M059J (cell line): ENCODE measurements around the gene MAML1. TPM values are rescaled to one million over a fixed set of nuclear protein-coding genes. Genes with fewer than 3 reads are reported as not detected.

Experiments
- DNase-seq: peaks from one replicate; pipeline ENCODE4 v3.0.0-alpha.2; 2012; ENCODE audit warnings: low read depth
- total RNA-seq: library from RNA; depleted of rRNA; stranded (reverse); fragments of >200 nt; shearing (Covaris generic); gene quantifications from 2 replicates; pipeline ENCODE4 v1.2.3, GENCODE V29; 2014

MAML1 gene
- total RNA-seq, 1 experiment from 2014 or later: 17.2 TPM

DNA sequence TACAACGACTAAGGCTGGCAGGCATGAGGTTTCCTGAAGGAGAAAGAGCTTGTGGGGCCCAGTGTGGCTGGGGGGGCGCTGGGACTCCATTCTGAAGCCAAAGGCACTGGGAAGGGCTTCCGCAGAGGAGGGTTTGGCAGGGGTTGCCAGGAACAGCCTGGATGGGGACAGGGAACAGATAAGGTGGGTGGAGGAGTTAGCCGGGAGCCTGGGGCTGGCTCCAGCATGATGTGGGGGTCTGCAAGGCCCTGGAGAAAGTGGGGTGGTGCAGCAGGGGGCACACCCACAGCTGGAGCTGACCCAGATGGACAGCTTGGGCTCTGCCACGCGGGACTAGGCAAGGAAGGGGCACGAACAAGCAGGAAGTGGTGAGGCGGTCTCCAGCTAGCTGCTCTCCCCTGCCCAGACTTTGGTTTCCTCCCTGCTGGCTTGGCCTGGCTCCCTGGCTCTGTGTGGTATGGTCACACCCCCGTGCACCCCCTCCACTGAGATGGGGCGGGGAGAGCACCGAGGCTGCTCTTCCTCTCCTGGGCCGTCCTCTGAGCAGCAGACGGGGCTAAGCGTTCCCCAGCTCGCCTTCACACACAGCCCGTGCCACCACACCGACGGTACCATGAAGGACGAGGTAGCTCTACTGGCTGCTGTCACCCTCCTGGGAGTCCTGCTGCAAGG, 61.0 kb downstream of the MAML1 start, which contains the start of gene LTC4S:
Gene LTC4S, plus strand, starts transcription at position 519 of the 672 bp plus-strand sequence. Its CDS starts 95 bp downstream, at position 614.
- DNase-seq: peak; percentile 22

DNA sequence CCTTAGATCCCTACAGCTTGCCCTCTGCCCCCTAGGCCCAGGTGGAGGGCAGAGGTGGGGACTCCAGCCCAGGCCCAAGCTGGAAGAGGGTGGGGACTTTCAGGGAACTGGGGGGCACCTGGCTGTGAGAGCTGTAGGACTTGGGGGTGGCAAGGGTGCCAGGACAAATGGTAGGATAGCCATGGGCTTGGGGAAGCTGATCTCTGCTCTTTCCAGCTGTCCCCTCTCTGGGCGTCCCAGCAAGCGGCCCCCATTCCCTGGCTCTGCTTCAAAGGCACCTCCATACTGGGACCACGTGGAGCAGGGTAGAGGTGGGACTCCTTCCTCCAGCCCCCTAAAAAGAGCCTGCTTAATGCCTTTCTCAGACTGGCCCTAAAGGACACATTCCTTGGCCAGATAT, 61.5 kb downstream of the MAML1 start:
- no peak for DNase-seq

DNA sequence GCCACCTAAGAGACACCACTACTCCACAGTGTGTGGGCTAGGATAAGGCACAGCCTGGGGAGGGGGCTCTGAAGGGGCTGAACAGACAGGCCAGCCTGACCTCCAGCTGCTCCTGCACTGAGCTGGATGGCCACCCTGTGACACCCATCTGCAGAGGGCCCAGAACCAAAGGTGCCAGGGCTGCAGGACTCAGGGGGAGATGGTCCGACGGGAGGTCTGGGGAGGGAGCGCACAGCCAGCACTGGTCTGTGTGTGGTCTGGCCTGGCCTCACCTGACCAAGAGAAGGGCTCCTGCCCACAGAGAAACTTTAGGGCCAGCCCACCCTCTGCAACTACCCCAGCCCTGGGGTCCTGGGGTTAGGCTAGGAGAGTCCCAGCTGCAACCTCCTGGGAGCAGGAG, 62.0 kb downstream of the MAML1 start:
- no peak for DNase-seq

DNA sequence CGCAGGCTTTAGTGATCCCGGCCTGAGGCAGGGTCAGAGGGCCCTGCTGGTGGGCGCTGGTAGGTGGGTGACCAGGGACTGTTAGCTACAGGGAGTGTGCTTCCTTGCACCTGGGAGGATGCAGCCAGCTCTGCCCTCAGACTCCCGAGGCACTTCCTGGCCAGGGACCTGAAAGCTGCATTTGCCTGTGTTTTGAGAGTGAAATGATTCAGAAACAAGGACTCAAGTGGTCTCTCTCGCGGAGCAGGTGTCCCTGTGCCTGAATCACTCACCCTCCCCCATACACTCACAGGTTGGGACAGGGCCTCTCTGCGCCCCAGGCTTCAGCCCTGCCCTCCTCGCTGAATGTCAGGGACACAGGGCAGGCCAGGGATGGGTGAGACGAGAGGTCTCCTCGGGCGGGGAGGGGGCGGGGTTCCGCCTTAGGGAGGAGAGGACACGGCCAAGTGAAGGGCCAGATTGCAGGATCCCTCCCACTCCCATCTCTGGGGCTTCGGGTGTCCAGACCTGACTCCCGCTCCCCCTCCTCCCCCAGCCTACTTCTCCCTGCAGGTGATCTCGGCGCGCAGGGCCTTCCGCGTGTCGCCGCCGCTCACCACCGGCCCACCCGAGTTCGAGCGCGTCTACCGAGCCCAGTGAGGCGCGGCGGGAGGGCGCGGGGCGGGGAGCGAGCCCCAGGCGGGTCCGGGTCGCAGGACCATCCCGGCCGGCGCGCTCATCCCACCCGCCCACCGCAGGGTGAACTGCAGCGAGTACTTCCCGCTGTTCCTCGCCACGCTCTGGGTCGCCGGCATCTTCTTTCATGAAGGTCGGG, 62.6 kb downstream of the MAML1 start:
- peak; percentile 16 for DNase-seq

DNA sequence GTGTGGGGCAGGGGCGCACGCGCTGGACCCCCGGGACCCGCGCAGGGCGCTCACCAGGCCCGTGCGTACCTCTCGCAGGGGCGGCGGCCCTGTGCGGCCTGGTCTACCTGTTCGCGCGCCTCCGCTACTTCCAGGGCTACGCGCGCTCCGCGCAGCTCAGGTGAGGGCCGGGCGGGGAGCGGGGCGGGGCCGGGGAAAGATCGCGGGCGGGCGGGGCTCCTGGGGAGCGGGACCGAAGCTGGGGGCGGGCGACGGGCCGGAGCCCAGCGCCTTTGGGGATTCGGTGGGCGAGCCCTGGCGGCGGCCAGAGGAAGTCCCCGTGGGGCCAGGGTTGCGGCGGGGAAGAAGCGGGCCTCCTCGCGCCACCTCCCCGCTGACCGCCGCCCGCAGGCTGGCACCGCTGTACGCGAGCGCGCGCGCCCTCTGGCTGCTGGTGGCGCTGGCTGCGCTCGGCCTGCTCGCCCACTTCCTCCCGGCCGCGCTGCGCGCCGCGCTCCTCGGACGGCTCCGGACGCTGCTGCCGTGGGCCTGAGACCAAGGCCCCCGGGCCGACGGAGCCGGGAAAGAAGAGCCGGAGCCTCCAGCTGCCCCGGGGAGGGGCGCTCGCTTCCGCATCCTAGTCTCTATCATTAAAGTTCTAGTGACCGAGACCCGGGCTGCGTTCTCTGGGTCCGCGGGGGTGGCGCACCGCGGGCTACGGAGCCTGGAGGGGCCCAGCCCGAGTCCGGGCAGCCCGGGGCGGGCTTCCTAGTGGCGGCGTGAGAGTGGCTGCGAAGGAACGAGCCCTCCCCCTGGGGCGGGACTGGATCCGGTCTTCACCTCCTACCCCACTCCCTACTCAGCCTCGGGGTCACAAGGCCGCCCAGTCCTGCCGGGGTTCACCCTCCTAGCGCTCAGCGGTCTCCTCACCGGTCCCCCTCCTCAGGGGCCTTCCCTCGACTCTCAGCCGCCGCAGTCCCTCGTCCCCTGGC, 63.5 kb downstream of the MAML1 start:
- DNase-seq: peak; percentile 75

DNA sequence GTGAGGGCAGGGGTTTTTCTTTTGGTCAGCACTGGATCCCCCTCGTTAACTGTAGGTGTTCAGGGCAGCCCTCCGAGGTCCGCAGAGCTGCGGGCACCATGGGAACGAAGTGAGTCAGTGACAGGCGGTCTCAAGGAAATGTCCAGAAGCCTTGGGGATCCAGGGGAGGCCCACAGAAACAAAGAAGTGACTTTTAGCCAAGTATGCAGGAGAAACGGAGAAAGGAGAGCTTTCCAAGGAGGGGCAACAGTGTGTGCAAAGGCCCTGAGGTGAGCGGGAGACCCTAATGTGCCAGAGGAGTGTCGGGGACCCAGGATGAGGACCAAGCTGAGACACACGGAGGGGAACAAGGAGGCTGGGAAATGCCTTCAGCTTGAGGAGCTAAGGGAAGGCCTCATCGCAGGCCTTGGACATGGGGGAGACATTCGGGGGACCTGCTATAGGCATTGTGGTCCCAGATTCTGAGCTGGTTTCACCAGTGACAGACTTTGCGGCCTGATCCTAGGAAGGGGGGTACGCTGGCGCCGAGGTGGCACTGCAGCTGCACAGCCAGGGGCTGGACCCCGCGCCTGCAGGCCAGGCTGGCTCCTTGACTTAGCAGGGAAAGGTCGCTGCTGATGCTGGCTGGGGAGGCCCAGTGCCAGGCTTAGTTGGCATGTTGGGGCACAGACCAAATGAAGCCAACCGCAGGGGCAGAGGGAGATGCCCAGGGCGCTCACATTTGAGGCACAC, 64.4 kb downstream of the MAML1 start:
- DNase-seq: no peak

DNA sequence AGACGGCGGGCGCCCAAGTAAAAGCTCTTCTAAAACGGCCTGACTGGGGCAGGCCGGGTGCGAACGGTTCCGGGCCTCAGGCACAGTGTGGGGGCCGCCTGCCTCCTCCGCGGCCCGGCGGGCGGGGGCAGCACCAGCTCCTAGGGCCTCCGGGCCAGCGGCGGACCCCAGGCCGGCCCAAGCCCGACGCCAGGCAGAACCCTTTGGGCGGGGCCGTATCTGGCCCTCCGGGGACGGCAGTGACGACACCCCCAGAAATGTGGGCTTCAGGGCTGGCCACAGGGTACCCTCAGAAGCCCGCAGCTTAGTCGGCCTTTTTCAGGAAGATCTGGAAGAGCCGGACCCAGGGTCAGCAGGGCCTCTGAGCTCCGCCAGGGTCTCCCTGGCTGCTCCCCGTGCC, 65.1 kb downstream of the MAML1 start:
- no peak for DNase-seq

DNA sequence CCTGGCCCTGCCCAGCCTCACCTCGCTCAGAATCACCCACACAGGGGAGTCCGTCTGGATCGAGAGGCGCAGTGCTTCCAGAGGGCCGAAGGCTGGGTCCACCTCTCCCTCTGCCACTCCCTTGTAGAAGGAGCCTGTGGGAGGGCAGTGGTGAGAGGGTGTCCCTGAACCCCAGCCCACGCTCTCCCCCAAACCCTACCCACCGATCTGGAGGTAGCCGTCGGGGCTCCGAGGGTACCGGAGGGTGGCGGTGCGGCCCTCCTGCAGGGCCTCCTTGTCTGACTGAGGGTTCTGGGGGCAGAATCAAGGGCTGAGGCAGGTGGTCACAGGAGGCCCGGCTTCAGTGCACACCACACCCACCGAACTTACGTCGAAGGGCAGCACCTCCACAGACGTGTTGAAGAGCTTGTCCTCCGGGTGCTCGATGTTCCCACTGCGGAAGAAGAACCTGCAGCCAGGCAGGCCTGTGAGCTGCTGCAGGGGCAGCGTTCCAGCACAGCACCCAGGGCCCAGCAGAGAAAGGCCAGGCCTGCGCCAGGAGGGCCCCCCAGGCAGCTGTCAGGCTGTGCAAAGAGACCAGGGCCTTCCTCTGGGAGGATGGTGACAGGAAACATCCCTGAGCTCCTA, 65.6 kb downstream of the MAML1 start:
- no peak for DNase-seq

DNA sequence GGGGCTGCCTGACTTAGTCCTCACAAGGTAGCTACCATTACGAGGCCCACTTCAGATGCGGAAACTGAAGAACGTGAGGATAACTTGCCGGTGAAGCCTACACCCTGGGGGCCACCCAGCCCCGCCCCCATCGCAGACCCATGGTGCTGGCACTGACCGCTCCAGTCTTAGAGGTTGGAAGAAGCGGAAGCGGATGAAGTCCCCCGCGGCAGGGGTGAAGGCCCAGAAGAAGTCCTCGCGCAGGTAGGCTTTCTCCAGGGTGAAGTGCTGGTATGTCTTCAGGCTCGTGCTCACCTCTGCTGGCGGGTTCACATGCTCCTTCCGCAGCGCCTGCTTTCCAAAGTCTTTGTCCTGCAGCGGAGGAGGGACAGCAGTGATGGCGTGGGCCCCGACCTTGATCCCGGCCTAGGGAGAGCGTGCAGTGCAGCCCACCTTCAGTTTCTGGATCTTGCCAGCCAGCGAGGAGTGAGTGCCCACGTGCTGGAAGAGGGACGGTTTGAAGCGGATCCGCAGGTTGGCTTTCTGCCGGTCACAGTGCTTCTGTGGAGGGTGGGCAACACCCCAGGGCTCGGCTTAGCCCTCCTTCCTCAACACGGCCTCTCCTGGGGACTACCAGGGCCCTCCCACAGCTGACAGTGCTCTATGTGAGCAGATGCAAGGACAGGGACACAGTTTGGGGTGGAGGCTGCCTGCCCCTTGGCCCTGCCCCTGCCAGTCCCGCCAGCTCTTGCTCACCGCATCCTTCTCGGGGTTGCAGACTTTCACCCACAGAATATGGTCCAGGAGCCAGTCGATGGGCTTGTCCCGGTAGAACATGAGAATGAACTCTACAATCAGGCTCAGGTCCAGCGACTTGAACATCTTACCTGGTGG, 66.4 kb downstream of the MAML1 start:
- DNase-seq: no peak

DNA sequence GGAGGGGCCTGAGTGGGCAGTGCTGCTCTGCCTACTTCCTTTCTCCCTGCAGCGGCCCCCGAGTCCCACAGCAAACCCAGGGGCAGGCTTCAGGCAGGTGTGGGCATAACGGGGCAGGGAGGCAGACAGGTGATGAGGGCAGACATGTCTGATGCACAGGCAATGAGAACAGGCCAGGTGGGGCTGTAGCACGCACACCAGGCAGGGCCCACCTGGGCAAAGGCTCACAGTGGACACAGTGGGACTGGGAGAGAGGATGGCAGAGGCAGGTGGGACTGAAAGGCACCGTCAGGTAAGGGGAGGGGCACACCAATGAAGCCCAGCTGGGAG, 67.0 kb downstream of the MAML1 start:
- DNase-seq: no peak

DNA sequence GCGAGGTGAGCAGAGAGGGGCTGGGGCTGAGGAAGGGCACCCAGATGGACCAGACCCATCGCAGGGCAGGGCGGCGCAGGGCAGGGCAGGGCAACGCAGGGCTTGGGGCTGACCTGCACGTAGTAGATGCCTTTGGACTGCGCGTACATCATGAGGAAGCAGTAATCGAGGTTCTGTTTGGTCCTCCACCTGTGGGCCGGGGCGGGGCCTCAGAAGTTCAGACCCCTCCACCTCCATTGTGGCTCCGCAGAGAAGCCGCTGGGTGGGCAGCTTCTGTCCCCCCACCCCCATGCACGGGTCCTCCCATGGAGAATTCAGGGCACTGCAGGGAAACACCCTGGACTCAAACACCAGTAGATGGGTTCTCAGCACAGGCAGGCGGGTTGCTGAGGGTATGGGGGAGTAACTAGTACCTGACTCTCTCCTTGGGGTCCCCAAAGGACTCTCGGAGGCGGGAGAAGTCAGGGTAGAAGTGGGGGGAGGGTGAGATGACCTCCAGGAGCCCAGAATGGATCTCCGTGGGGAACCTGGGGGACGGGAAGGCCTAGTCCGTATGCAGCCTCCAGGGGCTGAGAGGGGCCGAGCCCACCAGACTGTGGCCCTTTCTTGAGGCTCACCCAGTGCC, 67.6 kb downstream of the MAML1 start:
- DNase-seq: no peak

DNA sequence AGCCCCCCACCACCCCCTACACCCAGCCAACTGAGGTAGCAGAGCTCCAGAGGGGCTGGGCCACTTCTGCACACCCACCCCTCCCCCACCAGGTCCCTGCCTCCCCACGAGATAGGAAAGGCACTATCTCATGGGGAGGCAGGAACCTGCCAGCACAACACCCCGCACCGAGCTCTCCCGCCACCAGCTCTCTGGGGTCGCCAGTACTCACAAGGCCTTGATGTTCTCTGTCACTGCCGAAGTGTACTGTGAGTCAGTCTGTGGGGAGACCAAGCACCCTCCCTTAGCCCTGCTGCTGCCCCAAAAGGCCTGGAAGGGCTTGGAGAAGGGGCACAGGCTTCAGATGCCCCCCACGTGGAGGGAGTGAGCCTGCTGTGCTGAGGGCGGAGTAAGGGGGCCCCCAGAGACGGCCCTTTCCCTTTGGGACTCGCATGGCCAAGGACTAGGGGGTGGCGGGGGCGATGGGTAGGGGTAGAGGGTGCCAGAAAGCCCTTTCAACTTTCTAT, 68.1 kb downstream of the MAML1 start:
- no peak for DNase-seq

DNA sequence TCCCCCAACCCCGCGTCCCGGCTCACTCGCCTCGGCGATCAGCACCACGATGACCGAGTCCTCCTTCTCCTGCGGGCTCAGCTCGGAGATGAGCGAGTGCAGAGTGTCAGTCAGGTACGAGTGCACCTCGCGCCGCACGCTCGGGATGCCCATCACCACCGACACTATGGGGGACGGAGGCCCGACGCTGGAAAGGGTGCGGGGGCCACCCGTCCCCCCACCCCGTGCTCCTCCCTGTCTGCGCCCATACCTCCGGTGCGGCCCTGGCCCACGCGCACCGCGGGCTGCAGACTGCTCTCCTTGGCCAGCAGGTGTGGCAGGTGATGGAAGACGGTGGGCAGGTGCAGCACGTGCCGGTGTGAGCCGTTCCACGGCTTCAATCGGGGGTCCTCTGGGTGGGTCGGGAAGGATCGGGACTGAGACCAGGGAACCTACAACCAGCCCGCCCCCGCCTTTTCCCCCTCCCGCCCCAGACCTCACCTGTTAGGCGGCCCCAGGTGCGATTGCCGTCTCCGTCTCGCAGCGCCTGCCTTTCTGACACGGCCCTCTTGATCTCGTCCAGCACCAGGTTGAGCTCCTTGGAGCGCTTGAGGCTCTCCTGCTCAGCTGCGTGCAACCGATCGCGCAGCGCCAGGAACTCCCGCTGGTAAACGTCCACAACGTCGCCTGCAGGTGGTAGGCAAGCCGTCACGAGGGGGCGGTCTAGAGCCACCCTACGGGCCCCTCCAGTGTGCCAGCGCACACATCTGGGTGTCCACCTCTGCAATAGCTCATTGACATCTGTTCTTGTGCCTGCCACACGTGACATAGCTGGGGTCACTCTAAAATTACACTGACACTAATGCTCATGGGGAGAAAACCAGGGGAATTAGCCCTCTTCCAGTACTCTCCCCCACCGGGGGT, 68.9 kb downstream of the MAML1 start:
- DNase-seq: no peak

DNA sequence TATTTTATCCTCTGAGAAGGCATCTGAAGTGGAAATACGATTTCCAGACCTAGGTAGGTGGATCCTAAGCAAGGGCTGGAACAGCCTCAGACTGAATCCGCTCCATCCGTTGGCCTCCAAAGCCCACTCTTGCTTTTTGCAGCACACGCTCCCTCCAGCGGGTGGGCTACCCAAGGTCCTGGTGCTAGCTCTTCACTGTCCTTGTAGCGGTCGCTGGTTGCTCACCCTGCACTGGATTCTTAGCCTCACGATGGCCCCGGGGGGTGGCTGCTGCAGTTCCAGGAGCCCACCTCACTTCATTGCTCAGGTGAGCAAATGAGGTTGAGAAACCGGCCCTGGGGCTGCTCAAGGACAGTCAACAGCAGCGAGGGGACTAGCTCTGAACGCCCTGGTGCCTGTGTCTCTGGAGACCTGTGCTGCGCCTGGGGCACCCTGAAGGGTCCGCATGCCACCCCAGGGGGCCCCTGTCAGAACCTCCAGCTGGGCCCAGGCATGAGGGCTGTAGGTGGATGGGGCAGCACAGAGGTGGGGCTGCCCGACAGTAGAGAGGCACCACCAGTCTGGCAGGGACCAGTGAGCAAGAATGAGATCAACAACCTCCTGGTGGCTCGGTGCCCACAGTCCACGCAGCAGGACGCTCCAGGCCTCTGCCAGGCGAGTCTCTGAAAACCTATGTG, 69.7 kb downstream of the MAML1 start:
- no peak for DNase-seq

DNA sequence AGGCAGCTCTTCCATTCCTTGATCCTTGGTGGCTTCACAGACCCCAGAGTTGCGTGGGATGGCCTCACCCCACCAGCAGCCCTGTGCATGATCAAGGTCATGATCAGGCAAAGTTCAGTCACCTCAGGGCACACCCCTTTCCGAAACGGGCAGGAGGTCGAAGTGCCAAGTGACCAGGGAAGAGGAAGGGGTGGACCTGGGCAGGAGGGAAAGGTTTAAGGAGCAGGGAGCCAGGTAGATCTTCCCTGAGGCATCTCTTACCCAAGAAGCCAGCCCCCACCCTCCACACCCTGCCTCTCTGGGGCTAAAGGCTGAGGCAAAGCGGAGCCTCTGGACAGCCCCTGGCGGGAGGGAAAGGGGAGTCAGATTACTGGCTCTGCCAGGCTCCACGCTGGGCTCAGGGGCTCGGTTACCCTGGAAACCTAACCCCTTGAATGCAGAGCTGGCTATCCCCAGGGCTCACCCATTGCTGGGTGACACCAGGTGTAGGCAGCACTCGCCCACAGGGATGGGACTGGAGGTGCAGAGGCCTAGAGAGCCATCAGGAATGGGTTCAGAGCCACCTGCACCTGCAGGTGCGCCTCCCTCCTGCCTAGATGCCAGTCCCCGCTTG, 70.4 kb downstream of the MAML1 start:
- no peak for DNase-seq

DNA sequence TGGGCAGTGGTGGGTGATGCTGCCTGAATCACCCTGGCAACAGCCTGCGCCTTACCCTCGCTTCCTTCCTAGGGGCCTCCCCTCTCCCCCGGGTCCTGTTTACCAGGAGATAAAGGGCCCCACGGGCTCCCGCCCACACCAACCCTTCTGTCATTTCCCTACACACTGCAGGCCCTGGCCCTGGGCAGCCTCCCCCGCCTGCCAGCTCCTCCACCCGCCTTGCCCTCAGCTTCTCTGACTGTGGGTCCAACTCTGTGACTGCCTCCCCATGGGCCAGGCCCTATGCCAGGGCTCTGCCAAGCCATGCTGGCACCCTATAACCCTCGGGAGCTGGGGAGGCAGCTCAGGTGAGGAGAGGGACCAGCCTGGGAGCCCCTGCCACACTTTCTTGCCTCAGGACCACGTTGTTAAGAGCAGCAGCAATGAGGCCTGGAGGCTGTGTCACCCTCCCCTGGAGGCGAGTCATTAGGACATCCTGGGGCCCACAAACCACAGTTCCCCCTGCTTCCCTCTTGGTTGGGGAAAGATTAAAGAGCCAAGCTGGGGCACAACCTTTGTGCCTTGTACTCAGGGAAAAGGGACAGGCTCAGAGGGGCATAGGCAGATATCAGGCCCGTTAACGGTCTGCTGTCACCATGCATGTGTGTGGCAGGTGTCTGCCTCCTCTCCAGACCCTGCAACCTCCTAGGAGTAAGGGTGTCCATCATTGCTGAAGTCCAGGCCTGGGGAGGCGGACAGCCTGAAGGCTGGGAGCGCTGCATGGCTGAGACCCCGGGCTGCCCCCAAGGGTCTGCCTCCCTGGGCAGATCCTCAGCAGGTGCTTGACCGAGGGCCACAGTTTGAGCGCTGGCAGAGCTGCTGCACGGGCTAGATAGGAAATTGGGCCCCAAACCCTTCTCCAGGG, 71.3 kb downstream of the MAML1 start:
- DNase-seq: peak; percentile 54
